K562 (cell line): Measurements from ENCODE around the gene CDK5R2. TPM values are rescaled to one million over a fixed set of nuclear protein-coding genes. Genes with fewer than 3 reads are reported as not detected.

Source experiments
- ATAC-seq: fragments of 200-7000 bp; cut with Tn5 transposase; 3 replicates; pipeline ENCODE4 v1.9.1; 2020; ENCODE audit warnings: moderate library complexity
- BruUV-seq: library from RNA; stranded (reverse); fragments of 400-500 nt; replicated peaks from 2 replicates; lab custom pipeline; 2021; lab: Mats Ljungman, UMichigan
- CTCF ChIA-PET: fragments of 300-600 bp; formaldehyde crosslinking; extraction: SDS; loops from one replicate; lab custom pipeline; 2021; ENCODE audit warnings: low intra/inter-chr PET ratio; lab: Yijun Ruan, JAX
- POLR2A ChIA-PET: fragments of 300-600, 350-650 bp; sonication (Branson Sonifier 250); formaldehyde crosslinking; extraction: SDS; loops from one replicate; lab custom pipeline; 2021; ENCODE audit warnings: antibody characterized with exemption, inconsistent platforms; lab: Yijun Ruan, JAX
- DNase-seq, 4 experiments: peaks; one replicate each; pipeline versions ENCODE4 v3.0.0 to v3.0.0-alpha.2; 2011 to 2018; ENCODE audit warnings: low spot score in 3 of 4, mixed read lengths in 3 of 4; ENCODE audit errors: extremely low read depth in 1 of 4
- FAIRE-seq: peaks from 2 replicates; lab custom pipeline; 2011; peaks lifted over from hg19 to GRCh38; lab: Jason Lieb, UNC
- H2AFZ ChIP-seq: 2 replicates; pipeline ENCODE4 v1.6.0; 2011; ENCODE audit warnings: low read depth, low read length, control low read depth, inconsistent platforms
- H3K27ac ChIP-seq: fragments of 200-600 bp; 3 replicates; pipeline ENCODE4 v1.8.0; 2011; ENCODE audit warnings: low read depth, mild to moderate bottlenecking, control low read depth, inconsistent platforms, low read length, moderate library complexity, mixed read lengths; ENCODE audit errors: extremely low read depth
- H3K27me3 ChIP-seq, 2 experiments: fragments of 300-600 bp in 1 of 2; 2 replicates in 1 of 2; 3 replicates in 1 of 2; pipeline versions ENCODE4 v1.6.0 to v1.8.0; 2011; ENCODE audit warnings: inconsistent platforms in 2 of 2, low read length in 2 of 2, mild to moderate bottlenecking in 1 of 2, mixed read lengths in 1 of 2, moderate library complexity in 1 of 2; ENCODE audit not compliant: control insufficient read depth in 2 of 2, insufficient read depth in 2 of 2
- H3K36me3 ChIP-seq: fragments of 300-600 bp; 3 replicates; pipeline ENCODE4 v1.8.0; 2011; ENCODE audit warnings: mild to moderate bottlenecking, low read length, inconsistent platforms; ENCODE audit not compliant: control insufficient read depth, insufficient read depth
- H3K4me1 ChIP-seq, 2 experiments: fragments of 200-600 bp in 1 of 2; replicated peaks in 1 of 2; 2 replicates in 1 of 2; 3 replicates in 1 of 2; pipeline versions ENCODE4 v1.5.1 to v1.8.0; 2011; ENCODE audit warnings: inconsistent platforms in 2 of 2, low read length in 2 of 2, mild to moderate bottlenecking in 1 of 2, mixed read lengths in 1 of 2, moderate library complexity in 1 of 2; ENCODE audit not compliant: control insufficient read depth in 2 of 2, insufficient read depth in 2 of 2
- H3K4me2 ChIP-seq: 2 replicates; pipeline ENCODE4 v1.6.1; 2011; ENCODE audit warnings: low read length, control low read depth, inconsistent platforms, mixed read lengths; ENCODE audit not compliant: insufficient read depth
- H3K4me3 ChIP-seq: fragments of 200-600 bp; sonication (generic), shearing (Covaris generic); 2 replicates; pipeline ENCODE4 v1.5.1; 2016; ENCODE audit warnings: control low read depth, inconsistent platforms
- H3K79me2 ChIP-seq: fragments of 200-600 bp; 3 replicates; pipeline ENCODE4 v1.8.0; 2011; ENCODE audit warnings: low read length, inconsistent platforms; ENCODE audit not compliant: control insufficient read depth, insufficient read depth
- H3K9ac ChIP-seq, 2 experiments: 2 replicates each; pipeline versions ENCODE4 v1.6.0 to v1.6.1; 2011; ENCODE audit warnings: low read depth in 2 of 2, low read length in 2 of 2, control low read depth in 1 of 2, inconsistent platforms in 1 of 2, mild to moderate bottlenecking in 1 of 2, mixed read lengths in 1 of 2; ENCODE audit not compliant: insufficient read depth in 1 of 2
- H3K9me1 ChIP-seq: one replicate; pipeline ENCODE4 v1.6.0; 2011; ENCODE audit warnings: inconsistent platforms, mild to moderate bottlenecking, low read length, moderate library complexity; ENCODE audit not compliant: control insufficient read depth, insufficient read depth
- H3K9me3 ChIP-seq: replicated peaks from 2 replicates; pipeline ENCODE4 v1.5.1; 2011; ENCODE audit warnings: low read depth, low read length, inconsistent platforms; ENCODE audit not compliant: control insufficient read depth, insufficient read depth
- H4K20me1 ChIP-seq: replicated peaks from 2 replicates; pipeline ENCODE4 v1.6.1; 2011; ENCODE audit warnings: low read length, inconsistent platforms, mixed read lengths; ENCODE audit not compliant: control insufficient read depth, insufficient read depth
- GTF3C2 ChIP-seq: IDR thresholded peaks from 3 replicates; pipeline ENCODE4 v1.6.1; 2011; ENCODE audit warnings: borderline replicate concordance, mild to moderate bottlenecking, moderate library complexity; ENCODE audit not compliant: insufficient read length; ENCODE audit errors: extremely low read depth
- KAT2B ChIP-seq: IDR thresholded peaks from one replicate; pipeline ENCODE4 v1.6.1; 2012; ENCODE audit warnings: low read depth, mild to moderate bottlenecking, control low read depth, inconsistent platforms, low read length, moderate library complexity
- MEF2D ChIP-seq: conservative IDR thresholded peaks from 2 replicates; pipeline ENCODE4 v1.6.1; 2016; ENCODE audit warnings: low read depth, missing genetic modification characterization, missing compliant biosample characterization
- MYNN ChIP-seq, 2 experiments: sonication (generic); formaldehyde crosslinking in 1 of 2; IDR thresholded peaks; 2 replicates each; pipeline versions ENCODE4 v1.5.0 to v1.6.1; 2016 to 2020; ENCODE audit warnings: antibody characterized with exemption in 1 of 2, missing genetic modification reagents in 1 of 2
- RUNX1 ChIP-seq: sonication (generic); IDR thresholded peaks from 2 replicates; pipeline ENCODE4 v1.6.1; 2016; ENCODE audit warnings: antibody characterized with exemption, low read depth
- TAL1 ChIP-seq: fragments of 450-650 bp; IDR thresholded peaks from 2 replicates; pipeline ENCODE4 v1.6.1; 2016; ENCODE audit warnings: mild to moderate bottlenecking
- TBL1XR1 ChIP-seq, 2 experiments: IDR thresholded peaks; 2 replicates each; pipeline ENCODE4 v1.6.1; 2012; ENCODE audit warnings: improper control_type of control experiment in 2 of 2, low read length in 2 of 2, mild to moderate bottlenecking in 1 of 2
- TEAD1 ChIP-seq, 2 experiments: fragments of 450-650 bp in 1 of 2; sonication (generic) in 1 of 2; formaldehyde crosslinking; IDR thresholded peaks; 2 replicates each; pipeline versions ENCODE4 v1.4.0 to v1.8.0; 2020 to 2022; ENCODE audit warnings: mild to moderate bottlenecking in 2 of 2, missing genetic modification reagents in 1 of 2
- ZC3H11A ChIP-seq: IDR thresholded peaks from 2 replicates; pipeline ENCODE4 v1.6.1; 2012; ENCODE audit warnings: low read depth, low read length, improper control_type of control experiment
- ZMIZ1 ChIP-seq, 2 experiments: fragments of 150-350 bp in 1 of 2; IDR thresholded peaks; 2 replicates each; pipeline ENCODE4 v1.6.1; 2012 to 2016; ENCODE audit warnings: low read depth in 2 of 2, low read length in 2 of 2, mild to moderate bottlenecking in 1 of 2, moderate library complexity in 1 of 2
- WGBS: fragments of 100-300 bp; shearing (Covaris generic); methylation state at CpG from one replicate; pipeline ENCODE4 v1.1.6; 2016; ENCODE audit warnings: low coverage, mixed read lengths; ENCODE audit not compliant: insufficient coverage; ENCODE audit errors: missing lambda C conversion rate; 5-methylcytosine and 5-hydroxymethylcytosine counted together
- in situ Hi-C: fragments of 300-500 bp; cut with MboI; formaldehyde crosslinking; loops from 4 replicates; pipeline ENCODE4 v1.15.0; 2018; ENCODE audit warnings: inconsistent platforms, mixed read lengths
- intact Hi-C: fragments of 100-400 bp; cut with micrococcal nuclease; formaldehyde crosslinking; loops from 2 replicates; pipeline ENCODE4 v1.14.2; 2022
- polyA plus RNA-seq, 8 experiments: library from polyadenylated mRNA; depleted of rRNA in 4 of 8; stranded (reverse) in 5 of 8; unstranded in 3 of 8; fragments of >200 nt; fragmentation: Nextera tagmentation in 2 of 8; fragmentation: Illumina TruSeq in 1 of 8; extraction: Ambion mirVana in 2 of 8; extraction: Trizol in 1 of 8; gene quantifications; 2 replicates each; pipeline versions ENCODE4 v1.2.1 to v1.2.3, GENCODE V29; 2011 to 2014; ENCODE audit warnings: inconsistent platforms in 1 of 8, missing spikeins in 1 of 8
- total RNA-seq, 7 experiments: library from RNA; depleted of rRNA in 6 of 7; stranded (reverse); fragments of >200 nt in 6 of 7; fragmentation: Illumina TruSeq in 2 of 7; extraction: Trizol in 2 of 7; gene quantifications; 2 replicates each; pipeline versions ENCODE4 v1.2.1 to v1.2.3, GENCODE V29; 2011 to 2021; ENCODE audit warnings: low replicate concordance in 1 of 7

The CDK5R2 gene
- total and polyA plus RNA-seq, 9 of the 15 experiments (the other 6 are each of a cell fraction or from before 2014, with no cell fraction given), result 0.09 TPM; not detected in 8

- TF ChIP-seq ZMIZ1 (IDR thresholded peaks at IDR 0.05; ENCODE audit: low read depth in 2 of 2, low read length in 2 of 2), result no peak
- TF ChIP-seq TAL1, result no peak
- no peak for TF ChIP-seq TEAD1 (CRISPR knock-in tag; IDR thresholded peaks at IDR 0.05)
- no peak for TF ChIP-seq MEF2D (tag)
These were observed 23.3 kb downstream of the CDK5R2 start (continued) for GRCh38 chr2:218982586-218983262.

- Histone ChIP-seq H3K9ac (no peak overlapping the region), H4K20me1 (no peaks in the 10 kb centered on the region), H3K9me1 (no peaks in the 10 kb centered on the region), H3K4me3 (no peak overlapping the region), H3K27ac (no peak overlapping the region), H3K36me3 (no peaks in the 10 kb centered on the region), H3K9me3 (no peaks in the 10 kb centered on the region), H3K27me3 (peaks cover 0 to 26% of the 10 kb centered on the region in 2 experiments; a peak in 2 of 5 replicates), H2AFZ (no peak overlapping the region), H3K4me2 (no peak overlapping the region), H3K4me1 (peaks cover 3 to 23% of the 10 kb centered on the region in 2 experiments; a peak in 3 of 5 replicates), H3K79me2 (no peaks in the 10 kb centered on the region)
- BruUV-seq, result no TSS peak
- 28% methylated on average over 17 of the region's 23 CpGs for WGBS
- intact Hi-C loops, result no loop called here
- DNase-seq, result no peak
- in situ Hi-C loops, result no loop called here
- TF ChIP-seq GTF3C2 (no peak), ZC3H11A (no peak), RUNX1 (no peak), TBL1XR1 (IDR thresholded peaks at IDR 0.05; ENCODE audit: low read length in 2 of 2) (no peak), KAT2B (no peak), MYNN (IDR thresholded peaks at IDR 0.05) (no peak), MYNN (CRISPR knock-in tag; IDR thresholded peaks at IDR 0.05) (no peak)
- ATAC-seq, result no peak
- FAIRE-seq, result no peak
- ChIA-PET POLR2A (no interaction called here), CTCF (no interaction called here)
These were observed 23.9 kb downstream of the CDK5R2 start for GRCh38 chr2:218983263-218983933.
